GM18499 (cell line): ENCODE measurements around the gene CXCL1.

Experiments used
- ATAC-seq: cut with Tn5 transposase; IDR thresholded peaks from one replicate; pipeline ENCODE4 v1.9.1; 2021; ENCODE audit warnings: moderate number of reproducible peaks; ENCODE audit not compliant: insufficient read depth, unreplicated experiment

Gene CXCL1

GRCh38 chr4:73908965-73909364 lies 39.8 kb downstream of the CXCL1 start:
- ATAC-seq: no peak

GRCh38 chr4:73911746-73912145 lies 42.6 kb downstream of the CXCL1 start:
- no peak for ATAC-seq

GRCh38 chr4:73912191-73912590 lies 43.0 kb downstream of the CXCL1 start:
- ATAC-seq: no peak

- no peak for ATAC-seq
Observed at GRCh38 chr4:73914071-73914470, 44.9 kb downstream of the CXCL1 start.

- no peak for ATAC-seq
Observed at GRCh38 chr4:73916172-73916925, 47.2 kb downstream of the CXCL1 start.

GRCh38 chr4:73917081-73917501 lies 47.9 kb downstream of the CXCL1 start:
- ATAC-seq: no peak

GRCh38 chr4:73918058-73918457 lies 48.9 kb downstream of the CXCL1 start:
- ATAC-seq: no peak

- ATAC-seq: no peak
Observed at GRCh38 chr4:73919691-73920090, 50.5 kb downstream of the CXCL1 start.
